Cardiac muscle cell (in vitro differentiated cells and primary cell): ENCODE results near the gene BLOC1S6. TPM values are rescaled to one million over a fixed set of nuclear protein-coding genes. Genes with fewer than 3 reads are reported as not detected.
A peak's percentile ranks its signal among the peaks of the same experiment; 100 is the strongest.

Experiments
- DNase-seq, 2 donors: peaks; one replicate each; pipeline versions ENCODE4 v3.0.0 to v3.0.0-alpha.2; 2010 to 2017; ENCODE audit warnings: low read depth in 1 of 2, low spot score in 1 of 2
- H3K27ac ChIP-seq: fragments of 200-600 bp; sonication (generic); 2 replicates; pipeline ENCODE4 v1.5.1; 2016
- H3K27me3 ChIP-seq: fragments of 200-600 bp; sonication (generic); 2 replicates; pipeline ENCODE4 v1.6.0; 2016; ENCODE audit warnings: control low read depth
- H3K36me3 ChIP-seq: fragments of 200-600 bp; sonication (generic); 2 replicates; pipeline ENCODE4 v1.5.1; 2016; ENCODE audit warnings: control low read depth
- H3K4me1 ChIP-seq: fragments of 200-600 bp; sonication (generic); 2 replicates; pipeline ENCODE4 v1.8.1; 2017; ENCODE audit warnings: low read depth, mild to moderate bottlenecking, mixed run types
- H3K4me3 ChIP-seq: fragments of 200-600 bp; sonication (generic); 2 replicates; pipeline ENCODE4 v1.5.1; 2016; ENCODE audit warnings: mild to moderate bottlenecking
- H3K9me3 ChIP-seq: fragments of 200-600 bp; sonication (generic); 2 replicates; pipeline ENCODE4 v1.5.1; 2017; ENCODE audit warnings: low read depth, mild to moderate bottlenecking, control low read depth
- CTCF ChIP-seq: IDR thresholded peaks from 2 replicates; pipeline ENCODE4 v1.5.1; 2012; ENCODE audit warnings: low read depth, mild to moderate bottlenecking, low read length
- polyA plus RNA-seq: library from polyadenylated mRNA; unstranded; fragments of >200 nt; fragmentation: Nextera tagmentation; extraction: Ambion mirVana; gene quantifications from 2 replicates; pipeline ENCODE4 v1.2.1, GENCODE V29; 2016
- total RNA-seq: library from RNA; depleted of rRNA; stranded (reverse); fragments of >200 nt; gene quantifications from 2 replicates; pipeline ENCODE4 v1.2.3, GENCODE V29; 2016

Gene BLOC1S6
- total and polyA plus RNA-seq, 2 experiments from 2014 or later, result 30.4 to 44.4 TPM

- H3K27me3 ChIP-seq, result peaks cover 94% of the 10 kb centered on the region
- H3K4me1 ChIP-seq, result no peaks in the 10 kb centered on the region
- no peak overlapping the region for H3K27ac ChIP-seq
- DNase-seq, result peak in 1 of 2 donors; percentile 57
- H3K9me3 ChIP-seq, result no peaks in the 10 kb centered on the region
- peak; percentile 47 for TF ChIP-seq CTCF
- H3K4me3 ChIP-seq, result peak overlapping the region; percentile 41
- no peaks in the 10 kb centered on the region for H3K36me3 ChIP-seq
Measured at GRCh38 chr15:45635191-45635638, 48.0 kb downstream of the BLOC1S6 start.

GRCh38 chr15:45635763-45636292 is 48.6 kb downstream of the BLOC1S6 start:
- Histone ChIP-seq H3K27me3 (peaks cover 96% of the 10 kb centered on the region), H3K36me3 (no peaks in the 10 kb centered on the region), H3K4me1 (no peaks in the 10 kb centered on the region), H3K9me3 (no peaks in the 10 kb centered on the region), H3K27ac (no peak overlapping the region), H3K4me3 (peak overlapping the region; percentile 41)
- no peak for DNase-seq
- TF ChIP-seq CTCF, result no peak

DNA sequence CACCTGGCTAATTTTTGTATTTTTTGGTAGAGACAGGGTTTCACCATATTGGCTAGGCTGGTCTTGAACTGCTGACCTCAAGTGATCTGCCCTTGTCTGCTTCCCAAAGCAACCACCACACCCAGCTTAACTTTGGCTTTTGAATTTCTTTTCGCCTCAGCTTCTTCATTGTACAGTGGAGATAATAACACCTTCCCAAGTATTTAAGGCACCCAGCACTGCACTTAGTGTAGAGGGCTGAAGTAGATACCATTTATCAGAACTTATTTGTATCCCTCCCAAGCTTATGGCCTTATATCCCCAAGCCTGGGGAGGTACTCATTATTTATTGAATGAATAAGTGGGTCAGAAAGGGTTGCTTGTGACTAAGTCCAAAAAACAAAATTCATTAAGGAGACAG is 50.0 kb downstream of the BLOC1S6 start:
- Histone ChIP-seq H3K27me3 (peaks cover 94% of the 10 kb centered on the region), H3K9me3 (no peaks in the 10 kb centered on the region), H3K36me3 (no peaks in the 10 kb centered on the region), H3K4me1 (no peaks in the 10 kb centered on the region), H3K4me3 (no peak overlapping the region), H3K27ac (no peak overlapping the region)
- no peak for TF ChIP-seq CTCF
- DNase-seq, result no peak

DNA sequence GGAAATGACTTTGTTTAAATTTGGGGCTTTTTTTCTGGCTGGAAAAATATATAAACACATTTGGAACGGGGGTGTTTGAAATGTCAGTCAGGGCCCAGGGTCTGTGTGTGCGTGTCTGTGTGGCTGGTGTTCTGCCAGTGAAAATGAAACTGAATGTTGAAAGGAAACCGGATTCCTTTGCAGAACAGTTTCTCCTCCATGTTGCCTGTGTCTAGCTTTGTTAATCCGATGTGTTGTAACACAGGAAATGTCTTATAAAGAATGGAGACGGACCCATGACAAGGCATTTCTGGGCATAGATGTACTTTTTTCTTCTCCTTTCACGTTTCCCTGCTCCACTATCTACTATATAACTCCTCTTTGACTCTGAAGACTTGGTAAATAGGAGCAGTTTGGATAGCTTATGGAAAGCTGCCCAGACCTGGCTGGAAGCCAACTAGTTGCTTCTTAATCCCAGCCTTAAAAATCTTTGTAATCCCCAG is 50.4 kb downstream of the BLOC1S6 start:
- TF ChIP-seq CTCF, result no peak
- no peak overlapping the region for H3K27ac ChIP-seq
- DNase-seq, result peak in 1 of 2 donors; percentile 96
- H3K4me1 ChIP-seq, result no peaks in the 10 kb centered on the region
- no peaks in the 10 kb centered on the region for H3K36me3 ChIP-seq
- no peaks in the 10 kb centered on the region for H3K9me3 ChIP-seq
- no peak overlapping the region for H3K4me3 ChIP-seq
- H3K27me3 ChIP-seq, result peaks cover 90% of the 10 kb centered on the region

- no peak overlapping the region for H3K27ac ChIP-seq
- no peaks in the 10 kb centered on the region for H3K9me3 ChIP-seq
- TF ChIP-seq CTCF, result no peak
- no peaks in the 10 kb centered on the region for H3K36me3 ChIP-seq
- H3K4me3 ChIP-seq, result no peak overlapping the region
- no peaks in the 10 kb centered on the region for H3K4me1 ChIP-seq
- peaks cover 61% of the 10 kb centered on the region for H3K27me3 ChIP-seq
- DNase-seq, result peak in 1 of 2 donors; percentile 74
Measured at GRCh38 chr15:45640616-45641015, 53.4 kb downstream of the BLOC1S6 start.

DNA sequence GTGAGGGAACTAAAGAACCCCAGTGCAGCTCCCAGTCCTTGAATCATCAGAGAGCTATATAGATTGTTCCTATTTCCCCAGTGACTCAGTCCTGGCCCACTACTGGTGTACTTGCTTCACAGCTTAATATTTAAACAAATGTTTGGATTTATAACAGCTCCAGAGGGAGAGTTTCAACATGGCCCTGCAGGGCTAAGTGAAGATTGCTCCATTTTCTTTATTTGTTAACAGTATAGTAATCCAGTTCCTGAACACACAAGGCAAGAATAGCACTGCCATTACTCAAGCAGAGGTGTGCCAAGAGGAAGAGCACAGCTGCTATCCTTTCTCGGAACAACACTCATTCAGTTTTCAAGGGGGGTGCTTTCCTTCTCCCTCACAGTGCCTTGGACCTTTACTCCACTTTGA is 54.2 kb downstream of the BLOC1S6 start:
- H3K4me3 ChIP-seq, result no peak overlapping the region
- H3K4me1 ChIP-seq, result no peaks in the 10 kb centered on the region
- H3K36me3 ChIP-seq, result no peaks in the 10 kb centered on the region
- TF ChIP-seq CTCF, result peak; percentile 6
- H3K27me3 ChIP-seq, result peaks cover 53% of the 10 kb centered on the region
- H3K9me3 ChIP-seq, result no peaks in the 10 kb centered on the region
- peak in 1 of 2 donors; percentile 87 for DNase-seq
- no peak overlapping the region for H3K27ac ChIP-seq
